ENCODE measurements around the gene ADRA2B. TPM values are rescaled to one million over a fixed set of nuclear protein-coding genes. Genes with fewer than 3 reads are reported as not detected.
A peak's percentile ranks its signal among the peaks of the same experiment; 100 is the strongest.

The ADRA2B gene
- polyA plus RNA-seq, 4 donors, result 0.69 to 1.5 TPM; not detected in 2

DNA sequence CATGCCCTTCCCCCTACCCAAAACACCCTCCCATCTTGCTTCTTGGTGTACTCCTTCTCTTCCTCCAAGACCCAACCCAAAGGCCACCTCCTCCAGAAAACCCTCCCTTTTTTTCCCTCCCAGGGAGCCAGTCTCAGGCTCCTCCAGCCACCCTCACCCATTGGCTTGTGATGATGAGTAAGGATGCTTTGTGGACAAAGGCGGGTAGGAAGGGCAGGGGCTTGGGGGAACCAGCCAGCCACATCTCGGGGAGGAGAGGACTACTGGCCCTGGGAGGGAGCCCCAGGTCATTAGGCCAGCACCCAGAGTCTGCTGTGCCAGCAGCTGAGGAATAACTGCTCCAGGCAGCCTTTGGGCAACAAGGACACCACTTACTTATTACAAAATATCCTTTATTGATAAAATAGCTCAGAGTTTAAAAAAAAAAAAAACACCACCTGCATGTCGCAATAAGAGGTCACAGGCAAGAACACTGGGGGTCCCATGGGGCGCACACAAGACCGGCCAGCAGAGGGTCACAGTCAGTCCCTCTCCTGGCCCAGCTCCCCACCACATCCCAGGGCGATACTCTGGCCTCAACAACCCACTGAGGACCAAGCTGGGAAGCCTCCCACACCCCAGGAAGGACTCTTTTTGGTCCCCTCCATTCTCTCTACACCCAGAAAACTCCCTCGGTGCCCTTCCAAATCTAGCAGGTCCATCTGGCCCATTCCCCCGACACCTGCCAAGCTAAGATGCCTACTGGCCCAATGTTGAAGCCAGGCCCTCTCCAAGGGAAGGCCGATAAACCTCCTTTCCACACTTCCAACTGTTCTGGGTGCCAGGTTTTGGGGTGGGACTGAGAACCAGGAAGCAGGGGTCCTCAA, 3.6 kb downstream of the ADRA2B start:
- Histone ChIP-seq H3K36me3 (ENCODE audit: control insufficient read depth in 3 of 3, insufficient read depth in 2 of 3, low read depth in 1 of 3, low read length in 3 of 3) (no peaks in the 10 kb centered on the region), H3K27me3 (ENCODE audit: control insufficient read depth in 3 of 3, insufficient read depth in 3 of 3, low read length in 3 of 3) (peaks cover 0 to 20% (median 4%) of the 10 kb centered on the region in 3 donors), H3K27ac (ENCODE audit: low read depth in 1 of 3, low read length in 2 of 3) (no peak overlapping the region), H3K4me1 (ENCODE audit: control insufficient read depth in 3 of 3, insufficient read depth in 2 of 3, low read depth in 1 of 3, low read length in 2 of 3) (peaks cover 0 to 30% (median 2%) of the 10 kb centered on the region in 3 donors), H3K9me3 (ENCODE audit: control insufficient read depth in 2 of 2, insufficient read depth in 1 of 2, low read depth in 1 of 2, low read length in 1 of 2) (peaks cover 0 to 7% of the 10 kb centered on the region in 2 donors), H3K4me3 (ENCODE audit: low read depth in 1 of 3, low read length in 3 of 3) (no peak overlapping the region)
- DNase-seq (no peak), FAIRE-seq (no peak)
- WGBS, 3 donors, result 86 to 88% (median 87%) methylated on average over 9 of the region's 9 CpGs

DNA sequence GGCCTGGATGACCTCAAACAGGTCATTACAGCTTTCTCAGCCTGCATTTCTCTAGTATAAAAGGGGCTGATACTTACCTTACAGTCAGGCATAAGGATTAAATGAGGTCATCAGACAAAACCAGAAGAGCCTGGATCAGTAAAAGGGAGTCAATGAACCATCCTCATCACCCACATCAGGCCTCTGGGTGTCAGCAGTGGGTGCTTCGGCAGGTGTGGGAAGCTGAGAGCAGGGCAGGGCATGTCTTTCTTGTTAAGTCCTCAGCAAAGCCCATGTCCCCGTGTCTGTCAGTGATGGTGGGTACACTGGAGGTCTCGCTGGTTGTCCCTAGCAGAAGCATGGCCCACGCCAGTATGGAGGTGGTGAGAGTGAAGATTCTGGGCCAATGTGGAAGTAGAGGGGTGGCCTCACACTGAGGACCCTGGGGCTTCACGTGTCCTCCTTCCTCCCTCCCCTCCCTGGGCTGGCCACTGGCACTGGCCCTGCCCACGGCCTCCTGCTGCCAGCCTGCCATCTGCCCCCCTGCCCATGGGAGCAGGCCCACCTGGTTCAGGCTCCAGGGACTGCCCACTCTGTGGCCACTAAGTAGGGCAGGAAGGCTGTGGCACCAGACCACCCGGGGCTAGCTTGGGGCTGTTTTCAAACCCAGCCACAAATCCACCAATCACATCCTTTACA, 4.4 kb downstream of the ADRA2B start:
- DNase-seq, result no peak

GRCh38 chr2:96111257-96111640, 5.1 kb downstream of the ADRA2B start:
- H3K27ac ChIP-seq (ENCODE audit: low read depth in 1 of 3, low read length in 2 of 3), result no peak overlapping the region
- 73 to 77% (median 75%) methylated on average over 4 of the region's 4 CpGs for WGBS, 3 donors
- FAIRE-seq (no peak), DNase-seq (no peak)
- no peak overlapping the region for H3K4me3 ChIP-seq (ENCODE audit: low read depth in 1 of 3, low read length in 3 of 3)
- peaks cover 0 to 25% (median 0%) of the 10 kb centered on the region in 3 donors for H3K4me1 ChIP-seq (ENCODE audit: control insufficient read depth in 3 of 3, insufficient read depth in 2 of 3, low read depth in 1 of 3, low read length in 2 of 3)
- H3K9me3 ChIP-seq (ENCODE audit: control insufficient read depth in 2 of 2, insufficient read depth in 1 of 2, low read depth in 1 of 2, low read length in 1 of 2), result peaks cover 0 to 9% of the 10 kb centered on the region in 2 donors
- H3K27me3 ChIP-seq (ENCODE audit: control insufficient read depth in 3 of 3, insufficient read depth in 3 of 3, low read length in 3 of 3), result peaks cover 0 to 12% (median 2%) of the 10 kb centered on the region in 3 donors
- no peaks in the 10 kb centered on the region for H3K36me3 ChIP-seq (ENCODE audit: control insufficient read depth in 3 of 3, insufficient read depth in 2 of 3, low read depth in 1 of 3, low read length in 3 of 3)

More for the DNA sequence above, 4.4 kb downstream of the ADRA2B start:
- 85 to 90% (median 86%) methylated on average over 6 to 7 of the region's 7 CpGs for WGBS, 3 donors
- Histone ChIP-seq H3K36me3 (ENCODE audit: control insufficient read depth in 3 of 3, insufficient read depth in 2 of 3, low read depth in 1 of 3, low read length in 3 of 3) (no peaks in the 10 kb centered on the region), H3K27me3 (ENCODE audit: control insufficient read depth in 3 of 3, insufficient read depth in 3 of 3, low read length in 3 of 3) (peaks cover 0 to 13% (median 2%) of the 10 kb centered on the region in 3 donors), H3K4me3 (ENCODE audit: low read depth in 1 of 3, low read length in 3 of 3) (no peak overlapping the region), H3K4me1 (ENCODE audit: control insufficient read depth in 3 of 3, insufficient read depth in 2 of 3, low read depth in 1 of 3, low read length in 2 of 3) (peaks cover 0 to 25% (median 0%) of the 10 kb centered on the region in 3 donors), H3K9me3 (ENCODE audit: control insufficient read depth in 2 of 2, insufficient read depth in 1 of 2, low read depth in 1 of 2, low read length in 1 of 2) (peaks cover 0 to 7% of the 10 kb centered on the region in 2 donors), H3K27ac (ENCODE audit: low read depth in 1 of 3, low read length in 2 of 3) (no peak overlapping the region)
- FAIRE-seq, result no peak

- Histone ChIP-seq H3K9me3 (ENCODE audit: control insufficient read depth in 2 of 2, insufficient read depth in 1 of 2, low read depth in 1 of 2, low read length in 1 of 2) (peaks cover 0 to 11% of the 10 kb centered on the region in 2 donors), H3K4me1 (ENCODE audit: control insufficient read depth in 3 of 3, insufficient read depth in 2 of 3, low read depth in 1 of 3, low read length in 2 of 3) (peaks cover 0 to 25% (median 0%) of the 10 kb centered on the region in 3 donors), H3K27me3 (ENCODE audit: control insufficient read depth in 3 of 3, insufficient read depth in 3 of 3, low read length in 3 of 3) (peaks cover 0 to 7% (median 1%) of the 10 kb centered on the region in 3 donors), H3K27ac (ENCODE audit: low read depth in 1 of 3, low read length in 2 of 3) (no peak overlapping the region), H3K36me3 (ENCODE audit: control insufficient read depth in 3 of 3, insufficient read depth in 2 of 3, low read depth in 1 of 3, low read length in 3 of 3) (no peaks in the 10 kb centered on the region), H3K4me3 (ENCODE audit: low read depth in 1 of 3, low read length in 3 of 3) (no peak overlapping the region)
- no peak for DNase-seq
- 68 to 81% (median 72%) methylated on average over 13 of the region's 13 CpGs for WGBS, 3 donors
- FAIRE-seq, result no peak
Measured at GRCh38 chr2:96110621-96111256, 5.6 kb downstream of the ADRA2B start.

GRCh38 chr2:96109931-96110511, 6.3 kb downstream of the ADRA2B start:
- peaks cover 0 to 25% (median 0%) of the 10 kb centered on the region in 3 donors for H3K4me1 ChIP-seq (ENCODE audit: control insufficient read depth in 3 of 3, insufficient read depth in 2 of 3, low read depth in 1 of 3, low read length in 2 of 3)
- peaks cover 0 to 13% of the 10 kb centered on the region in 2 donors for H3K9me3 ChIP-seq (ENCODE audit: control insufficient read depth in 2 of 2, insufficient read depth in 1 of 2, low read depth in 1 of 2, low read length in 1 of 2)
- 81 to 88% (median 85%) methylated on average over 3 of the region's 3 CpGs for WGBS, 3 donors
- no peak for DNase-seq
- no peak overlapping the region for H3K27ac ChIP-seq (ENCODE audit: low read depth in 1 of 3, low read length in 2 of 3)
- no peak overlapping the region for H3K4me3 ChIP-seq (ENCODE audit: low read depth in 1 of 3, low read length in 3 of 3)
- no peak for FAIRE-seq
- no peaks in the 10 kb centered on the region for H3K27me3 ChIP-seq (ENCODE audit: control insufficient read depth in 3 of 3, insufficient read depth in 3 of 3, low read length in 3 of 3)
- H3K36me3 ChIP-seq (ENCODE audit: control insufficient read depth in 3 of 3, insufficient read depth in 2 of 3, low read depth in 1 of 3, low read length in 3 of 3), result no peaks in the 10 kb centered on the region

GRCh38 chr2:96109361-96109680, 7.0 kb downstream of the ADRA2B start:
- Histone ChIP-seq H3K27ac (ENCODE audit: low read depth in 1 of 3, low read length in 2 of 3) (no peak overlapping the region), H3K4me3 (ENCODE audit: low read depth in 1 of 3, low read length in 3 of 3) (no peak overlapping the region), H3K27me3 (ENCODE audit: control insufficient read depth in 3 of 3, insufficient read depth in 3 of 3, low read length in 3 of 3) (no peaks in the 10 kb centered on the region), H3K36me3 (ENCODE audit: control insufficient read depth in 3 of 3, insufficient read depth in 2 of 3, low read depth in 1 of 3, low read length in 3 of 3) (no peaks in the 10 kb centered on the region), H3K4me1 (ENCODE audit: control insufficient read depth in 3 of 3, insufficient read depth in 2 of 3, low read depth in 1 of 3, low read length in 2 of 3) (peaks cover 0 to 25% (median 0%) of the 10 kb centered on the region in 3 donors), H3K9me3 (ENCODE audit: control insufficient read depth in 2 of 2, insufficient read depth in 1 of 2, low read depth in 1 of 2, low read length in 1 of 2) (peaks cover 0 to 18% of the 10 kb centered on the region in 2 donors)
- DNase-seq (no peak), FAIRE-seq (no peak)
- 36 to 66% (median 54%) methylated on average over 3 of the region's 3 CpGs for WGBS, 3 donors

DNA sequence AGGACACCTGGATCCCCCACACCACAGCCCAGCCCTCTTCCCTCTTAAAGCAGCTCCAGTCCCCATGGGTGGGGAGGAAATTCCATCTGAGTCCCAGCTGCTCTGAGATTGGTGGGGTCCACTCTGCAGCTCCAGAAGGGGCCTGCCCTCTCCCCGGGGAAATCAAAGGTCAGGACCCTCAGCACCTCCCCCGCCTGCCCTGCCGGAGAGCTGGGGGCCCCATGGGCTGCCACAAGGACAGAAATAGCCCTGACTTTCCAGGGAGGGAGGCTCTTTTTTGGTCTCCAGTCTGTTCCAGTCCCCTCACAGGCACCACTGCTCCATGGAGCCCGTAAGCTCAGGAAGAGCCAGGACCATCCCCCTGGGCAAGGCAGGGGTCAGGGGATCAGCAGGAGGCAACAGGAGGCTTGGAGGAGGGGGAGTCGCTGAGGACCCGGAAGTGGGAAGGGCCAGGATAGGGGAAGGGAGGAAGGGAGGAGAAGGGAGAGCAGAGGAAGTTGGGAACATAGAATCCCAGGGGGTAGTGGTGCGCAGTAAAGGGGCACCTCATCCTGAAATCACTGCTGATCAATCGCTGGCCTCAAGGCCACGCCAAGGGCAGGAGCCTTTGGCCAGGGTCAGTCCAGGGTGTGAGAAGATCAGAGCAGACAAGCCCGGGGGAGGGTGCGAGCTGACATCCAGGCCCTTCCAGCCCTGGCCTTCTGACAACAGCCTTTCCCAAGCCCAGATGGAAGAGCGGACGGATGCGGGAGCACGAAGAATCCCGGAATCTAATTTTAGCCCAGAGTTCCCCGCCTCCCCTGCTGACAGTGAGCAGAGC, 7.6 kb downstream of the ADRA2B start:
- WGBS, 3 donors, result 46 to 66% (median 65%) methylated on average over 17 of the region's 17 CpGs
- no peak overlapping the region for H3K4me3 ChIP-seq (ENCODE audit: low read depth in 1 of 3, low read length in 3 of 3)
- H3K27ac ChIP-seq (ENCODE audit: low read depth in 1 of 3, low read length in 2 of 3), result peak overlapping the region in 2 of 3 donors; percentile 34 to 37
- H3K9me3 ChIP-seq (ENCODE audit: control insufficient read depth in 2 of 2, insufficient read depth in 1 of 2, low read depth in 1 of 2, low read length in 1 of 2), result peaks cover 0 to 18% of the 10 kb centered on the region in 2 donors
- no peak for FAIRE-seq
- DNase-seq, result peak in 1 of 2 donors; percentile 36
- H3K36me3 ChIP-seq (ENCODE audit: control insufficient read depth in 3 of 3, insufficient read depth in 2 of 3, low read depth in 1 of 3, low read length in 3 of 3), result no peaks in the 10 kb centered on the region
- peaks cover 0 to 25% (median 0%) of the 10 kb centered on the region in 3 donors for H3K4me1 ChIP-seq (ENCODE audit: control insufficient read depth in 3 of 3, insufficient read depth in 2 of 3, low read depth in 1 of 3, low read length in 2 of 3)
- H3K27me3 ChIP-seq (ENCODE audit: control insufficient read depth in 3 of 3, insufficient read depth in 3 of 3, low read length in 3 of 3), result no peaks in the 10 kb centered on the region
